Testis (tissue), 3 donors: ENCODE measurements around the gene SCAMP5. TPM values are rescaled to one million over a fixed set of nuclear protein-coding genes. Genes with fewer than 3 reads are reported as not detected.

Experiments
- DNase-seq: peaks from one replicate; pipeline ENCODE4 v3.0.0-alpha.2; 2019
- H3K27ac ChIP-seq, 2 donors: fragments of 200-600 bp; sonication (generic); one replicate each; pipeline ENCODE4 v1.5.1; 2019
- H3K27me3 ChIP-seq: fragments of 200-600 bp; sonication (generic); one replicate; pipeline ENCODE4 v1.5.1; 2019
- H3K36me3 ChIP-seq: fragments of 200-600 bp; sonication (generic); one replicate; pipeline ENCODE4 v1.5.1; 2017; ENCODE audit warnings: low read depth; ENCODE audit errors: missing control alignments
- H3K4me1 ChIP-seq: fragments of 200-600 bp; sonication (generic); one replicate; pipeline ENCODE4 v1.5.1; 2019
- H3K4me3 ChIP-seq, 2 donors: fragments of 200-600 bp; sonication (generic); one replicate each; pipeline ENCODE4 v1.5.1; 2017 to 2019
- H3K9me3 ChIP-seq: fragments of 200-600 bp; sonication (generic); one replicate; pipeline ENCODE4 v1.5.1; 2017
- CTCF ChIP-seq, 3 experiments: fragments of 450-650 bp in 2 of 3; fragments of 200-600 bp in 1 of 3; sonication (generic) in 1 of 3; IDR thresholded peaks; one replicate each; pipeline ENCODE4 v1.5.1; 2016 to 2019; ENCODE audit warnings: antibody characterized with exemption in 3 of 3, mild to moderate bottlenecking in 2 of 3, moderate library complexity in 1 of 3
- POLR2A ChIP-seq: fragments of 450-650 bp; IDR thresholded peaks from one replicate; pipeline ENCODE4 v1.6.1; 2017; ENCODE audit warnings: antibody characterized with exemption, mild to moderate bottlenecking, moderate library complexity
- WGBS, 2 donors: methylation state at CpG; one replicate each; pipeline ENCODE4 v1.1.5; 2018; 5-methylcytosine and 5-hydroxymethylcytosine counted together
- intact Hi-C: fragments of 100-400 bp; cut with DNase I; formaldehyde crosslinking; loops from one replicate; pipeline ENCODE4 v1.15.1; 2023; ENCODE audit warnings: low total_unique reads
- polyA plus RNA-seq: library from polyadenylated mRNA; stranded (reverse); fragments of 350-450 nt; fragmentation: Illumina TruSeq; extraction: RNeasy Lipid Tissue Mini Kit (QIAGEN cat#74804); gene quantifications from one replicate; pipeline ENCODE4 v1.2.3, GENCODE V29; 2014; ENCODE audit warnings: low read depth, low replicate concordance; ENCODE audit not compliant: insufficient read depth
- total RNA-seq, 2 donors: library from RNA; depleted of rRNA; stranded (reverse); fragments of >200 nt; gene quantifications; one replicate each; pipeline ENCODE4 v1.2.3, GENCODE V29; 2016

Gene SCAMP5
- total and polyA plus RNA-seq, 3 donors from 2014 or later = 25.3 to 37.0 (median 27.4) TPM

GRCh38 chr15:75031848-75032247, 36.5 kb downstream of the SCAMP5 start:
- no peak for TF ChIP-seq POLR2A
- TF ChIP-seq CTCF (IDR thresholded peaks at IDR 0.05) = no peak
- H3K27ac ChIP-seq = no peak overlapping the region

GRCh38 chr15:75032395-75032794, 37.0 kb downstream of the SCAMP5 start:
- Histone ChIP-seq H3K27ac (no peak overlapping the region), H3K27me3 (no peaks in the 10 kb centered on the region), H3K9me3 (no peaks in the 10 kb centered on the region), H3K4me3 (no peak overlapping the region), H3K36me3 (no peaks in the 10 kb centered on the region), H3K4me1 (peaks cover 34% of the 10 kb centered on the region)
- intact Hi-C loops = no loop called here
- no peak for TF ChIP-seq CTCF (IDR thresholded peaks at IDR 0.05)
- TF ChIP-seq POLR2A = no peak
- DNase-seq = no peak
- 84 to 93% methylated on average over 2 of the region's 2 CpGs for WGBS, 2 donors

More at GRCh38 chr15:75031848-75032247, 36.5 kb downstream of the SCAMP5 start:
- H3K4me1 ChIP-seq = peaks cover 30% of the 10 kb centered on the region
- intact Hi-C loops = no loop called here
- H3K4me3 ChIP-seq = no peak overlapping the region
- no peaks in the 10 kb centered on the region for H3K27me3 ChIP-seq
- 59 to 66% methylated on average over 4 of the region's 4 CpGs for WGBS, 2 donors
- H3K36me3 ChIP-seq = no peaks in the 10 kb centered on the region
- no peak for DNase-seq
- H3K9me3 ChIP-seq = no peaks in the 10 kb centered on the region

DNA sequence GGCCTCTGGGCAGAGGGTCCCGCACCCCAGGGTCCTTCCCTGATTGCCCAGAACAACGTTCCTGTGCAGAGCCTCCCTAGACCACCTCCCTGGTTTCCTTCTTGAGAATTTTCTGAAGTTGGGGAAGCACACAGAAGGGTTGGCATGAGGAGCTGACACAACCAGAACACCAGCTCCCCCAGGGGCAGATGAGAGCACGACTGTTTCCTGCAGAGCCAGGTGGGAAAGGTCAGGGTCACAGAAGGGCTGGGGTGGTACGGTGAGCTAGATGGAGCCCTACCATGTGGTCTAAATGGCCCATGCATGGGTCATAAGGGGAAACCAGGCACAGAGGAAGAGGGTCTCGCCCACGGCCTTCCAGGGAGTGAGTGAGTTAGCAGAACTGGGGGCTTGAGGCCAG, 38.4 kb downstream of the SCAMP5 start:
- Histone ChIP-seq H3K27me3 (no peaks in the 10 kb centered on the region), H3K9me3 (no peaks in the 10 kb centered on the region), H3K4me1 (peaks cover 46% of the 10 kb centered on the region), H3K4me3 (no peak overlapping the region), H3K27ac (no peak overlapping the region), H3K36me3 (no peaks in the 10 kb centered on the region)
- DNase-seq = no peak
- 74 to 82% methylated on average over 5 to 6 of the region's 6 CpGs for WGBS, 2 donors
- TF ChIP-seq POLR2A (no peak), CTCF (IDR thresholded peaks at IDR 0.05) (no peak)
- intact Hi-C loops = no loop called here

DNA sequence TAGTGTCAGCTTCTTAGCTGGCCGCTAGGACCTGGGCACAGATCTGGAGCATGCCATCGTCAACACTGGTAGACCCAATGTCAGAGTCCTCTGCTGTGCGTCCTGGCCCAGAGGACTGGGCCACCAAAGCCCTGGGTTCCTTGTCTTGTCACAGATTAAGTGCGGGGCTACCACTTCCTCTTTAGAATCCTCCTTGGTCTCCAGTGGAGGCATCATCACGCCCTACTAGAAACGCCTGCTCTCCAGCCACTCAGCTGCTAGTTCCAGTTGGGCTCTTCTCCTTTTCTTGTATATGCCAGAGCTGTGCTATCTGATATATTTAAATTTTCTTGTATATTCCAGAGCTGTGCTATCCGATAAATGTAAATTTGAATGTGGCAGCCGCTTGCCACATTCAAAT, 39.3 kb downstream of the SCAMP5 start:
- Histone ChIP-seq H3K36me3 (no peaks in the 10 kb centered on the region), H3K9me3 (no peaks in the 10 kb centered on the region), H3K27me3 (no peaks in the 10 kb centered on the region), H3K4me3 (no peak overlapping the region), H3K27ac (no peak overlapping the region), H3K4me1 (peaks cover 50% of the 10 kb centered on the region)
- TF ChIP-seq POLR2A (no peak), CTCF (IDR thresholded peaks at IDR 0.05) (no peak)
- WGBS, 2 donors = 95 to 97% methylated on average over 8 of the region's 8 CpGs
- intact Hi-C loops = no loop called here
- DNase-seq = no peak

DNA sequence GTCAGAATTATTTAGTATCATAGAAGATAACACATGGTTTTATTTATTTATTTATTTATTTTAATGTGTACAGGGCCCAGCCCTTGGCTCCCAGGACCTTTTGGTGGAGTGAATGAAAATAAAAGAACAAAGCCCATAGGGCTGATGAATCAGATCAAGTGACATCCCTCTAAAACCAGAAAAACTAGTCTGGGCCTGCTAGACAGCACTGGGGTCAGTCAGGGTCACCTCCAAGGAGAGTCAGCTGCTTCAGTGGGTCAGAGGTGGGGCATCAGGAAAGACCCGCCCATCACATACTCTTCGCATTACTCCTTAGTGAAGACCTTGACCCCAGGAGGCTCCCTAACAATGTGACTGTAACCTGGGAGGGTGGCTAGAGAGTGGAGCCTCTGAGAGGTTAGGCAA, 40.9 kb downstream of the SCAMP5 start:
- H3K4me3 ChIP-seq = no peak overlapping the region
- H3K4me1 ChIP-seq = peaks cover 38% of the 10 kb centered on the region
- intact Hi-C loops = no loop called here
- DNase-seq = no peak
- no peaks in the 10 kb centered on the region for H3K9me3 ChIP-seq
- TF ChIP-seq POLR2A (no peak), CTCF (IDR thresholded peaks at IDR 0.05) (no peak)
- no peaks in the 10 kb centered on the region for H3K27me3 ChIP-seq
- H3K27ac ChIP-seq = no peak overlapping the region
- H3K36me3 ChIP-seq = no peaks in the 10 kb centered on the region
- 68 to 83% methylated on average over 2 of the region's 2 CpGs for WGBS, 2 donors
